Right ventricle myocardium inferior (tissue), 1 donor: ENCODE measurements around the gene RBM44. TPM values are rescaled to one million over a fixed set of nuclear protein-coding genes. Genes with fewer than 3 reads are reported as not detected.
"Not testable (repeated sequence)": the region's sequence is repeated elsewhere in the genome, so short reads cannot be mapped to it uniquely, and the experiment has no call there.

Experiments used
- ATAC-seq: fragments of 200-7000 bp; cut with Tn5 transposase; one replicate; pipeline ENCODE4 v1.9.1; 2020; ENCODE audit warnings: mild to moderate bottlenecking, moderate library complexity
- DNase-seq: peaks from one replicate; pipeline ENCODE4 v3.0.0; 2021; ENCODE audit errors: missing footprints
- intact Hi-C: fragments of 100-400 bp; cut with DNase I; formaldehyde crosslinking; loops from one replicate; pipeline ENCODE4 v1.11.0; 2022
- long read RNA-seq: library from polyadenylated mRNA; unstranded; transcript quantifications from one replicate; pipeline ENCODE4 v2.0.0, GENCODE V29; 2021
- total RNA-seq: library from RNA; stranded (reverse); fragmentation: NEBNext Ultra II Directional; extraction: Animal tissue kit (Norgen Biotek cat#: 25700); gene quantifications from one replicate; pipeline ENCODE4 v1.2.1, GENCODE V29; 2021
- donor health status: DM: no; HTN: yes; CAD: no; lungs with severe emphysema.

RBM44 gene, protein sequence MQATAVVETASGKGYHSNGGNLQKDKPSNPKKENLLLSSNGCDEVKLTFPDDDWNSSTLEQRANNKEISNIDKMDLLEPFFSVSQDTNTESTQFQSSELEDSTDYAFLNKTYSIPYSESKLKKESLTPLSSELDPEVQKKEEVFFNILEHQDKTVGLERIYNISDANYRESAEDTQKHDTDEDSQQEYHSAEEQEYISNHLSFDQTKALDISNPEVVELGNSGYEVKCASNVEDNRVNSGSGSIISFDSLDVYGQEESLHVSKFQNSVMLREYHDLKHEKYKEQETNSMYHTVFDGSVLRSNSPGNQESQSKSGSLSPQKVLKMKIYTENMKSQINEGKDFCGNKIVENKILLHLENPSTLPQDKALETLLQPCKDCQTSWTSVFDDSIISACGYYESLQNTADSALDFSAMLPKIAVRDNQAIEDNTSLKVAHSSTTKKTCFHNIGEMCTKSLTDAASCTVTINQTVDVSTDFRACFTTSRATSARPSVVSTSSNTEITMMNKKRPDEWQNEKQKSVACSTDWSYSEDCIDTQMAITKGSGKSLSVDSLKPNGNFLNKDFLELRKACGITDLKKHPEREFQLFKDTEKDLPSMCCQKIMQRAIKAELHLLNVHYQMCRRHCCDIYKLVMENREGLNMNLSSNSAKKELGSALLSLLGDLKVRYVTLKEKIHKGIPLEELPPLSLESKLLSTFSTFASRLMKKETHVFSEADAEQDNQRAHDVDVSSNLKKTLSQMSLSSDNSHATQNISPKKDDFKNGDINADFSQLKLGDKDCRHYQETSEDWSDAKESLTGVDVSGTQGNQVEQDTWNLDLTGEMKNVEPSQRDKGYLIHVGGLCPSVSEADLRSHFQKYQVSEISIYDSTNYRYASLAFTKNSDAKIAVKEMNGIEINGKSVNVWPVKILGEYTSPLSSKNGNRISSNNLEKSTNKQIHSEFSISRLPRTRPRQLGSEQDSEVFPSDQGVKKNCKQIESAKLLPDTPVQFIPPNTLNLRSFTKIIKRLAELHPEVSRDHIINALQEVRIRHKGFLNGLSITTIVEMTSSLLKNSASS
- 0.30 TPM for total RNA-seq
- long read RNA-seq, result 0 reads

DNA sequence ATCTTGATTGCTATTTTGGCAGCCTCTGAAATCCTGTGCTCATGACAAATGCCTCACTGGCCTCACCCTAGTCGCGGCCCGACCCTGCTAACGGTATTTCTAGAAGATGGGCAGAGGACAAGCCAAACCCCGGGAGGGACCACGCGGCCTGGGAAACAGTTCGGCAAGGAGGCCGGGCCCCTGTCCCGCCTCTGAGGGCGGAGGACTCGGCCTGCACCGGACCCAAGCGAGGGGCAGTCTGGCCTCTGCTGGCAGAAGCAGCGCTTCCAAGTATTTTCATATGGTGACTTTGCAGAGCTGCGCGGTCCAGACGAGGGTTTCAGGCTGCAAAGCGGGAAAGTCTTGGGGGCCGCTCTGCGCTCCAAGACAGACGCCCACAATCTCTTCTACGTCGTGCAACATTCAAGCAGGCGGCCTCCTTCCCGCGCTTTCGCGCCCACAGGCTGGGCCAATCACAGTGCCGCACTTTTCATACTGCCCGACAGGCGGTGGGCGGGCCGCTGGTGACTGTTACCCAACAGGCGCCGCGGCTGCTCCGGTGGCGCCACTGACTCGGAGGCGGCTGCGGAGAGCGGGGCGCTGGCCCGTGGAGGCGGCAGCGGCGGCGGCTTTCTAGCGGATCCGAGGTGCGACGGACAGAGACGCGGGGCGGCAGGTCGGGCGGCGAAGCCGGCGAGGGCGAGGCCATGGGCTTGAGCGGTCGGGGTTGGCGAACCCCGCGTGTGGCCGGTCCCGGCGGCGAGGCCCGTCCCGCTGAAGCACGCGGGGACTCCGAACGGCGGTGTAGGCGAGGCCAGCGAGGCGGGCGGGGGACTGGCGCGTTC lies at the start of gene RBM44:
RBM44 (plus strand) TSS at position 544 of the 824 bp plus-strand sequence. CDS start 14,831 bp downstream, outside the sequence.
- no peak for DNase-seq
- intact Hi-C loops, result no loop called here
- ATAC-seq, result no peak

DNA sequence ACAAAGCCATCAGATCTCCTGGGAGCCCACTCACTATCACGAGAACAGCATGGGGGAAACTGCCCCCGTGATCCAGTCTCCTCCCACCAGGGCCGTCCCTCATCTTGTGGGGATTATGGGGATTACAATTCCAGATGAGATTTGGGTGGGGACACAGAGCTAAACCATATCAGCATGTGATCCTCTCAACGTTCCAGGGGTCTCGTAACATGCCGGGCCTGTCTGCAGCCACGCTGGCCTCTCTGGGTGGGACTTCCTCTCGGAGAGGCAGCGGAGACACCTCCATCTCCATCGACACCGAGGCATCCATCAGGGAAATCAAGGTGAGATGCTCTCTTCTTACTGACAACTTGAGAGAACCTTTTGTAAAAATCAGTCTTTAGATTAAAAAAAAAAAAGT lies 49.6 kb upstream of the RBM44 start:
- DNase-seq, result no peak
- intact Hi-C loops, result loop anchor here (10.0 kb wide), 1 partner anchor 124 kb away; the partner anchor contains the start of gene LRRFIP1

DNA sequence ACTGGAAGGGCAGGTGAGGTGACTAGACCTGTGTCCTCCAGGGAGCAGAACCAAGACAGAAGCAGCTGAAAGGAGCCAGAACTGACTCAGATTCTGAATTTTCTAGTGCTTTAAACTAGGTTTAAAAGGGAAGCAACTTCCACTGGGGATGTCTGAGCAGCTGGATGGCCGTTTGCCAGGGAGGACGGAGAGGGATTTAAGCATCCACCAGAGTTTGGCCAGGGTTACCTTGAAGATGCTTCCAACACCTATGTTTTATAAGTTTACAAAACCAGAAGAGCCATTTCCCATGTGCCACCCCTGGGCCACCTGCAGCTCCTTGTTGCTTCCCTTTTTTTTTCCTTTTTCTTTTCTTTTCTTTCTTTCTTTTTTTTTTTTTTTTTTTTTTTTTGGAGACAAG lies 48.6 kb upstream of the RBM44 start:
- DNase-seq, result no peak
- intact Hi-C loops, result loop anchor here (2.0 to 10.0 kb wide), 2 partner anchors 125 to 233 kb away; partner anchors contain the start of gene LRRFIP1
- ATAC-seq, result no peak

More for the DNA sequence above, 49.6 kb upstream of the RBM44 start:
- ATAC-seq, result no peak

GRCh38 chr2:237750441-237750840 lies 48.1 kb upstream of the RBM44 start:
- DNase-seq, result not testable (repeated sequence)
- intact Hi-C loops, result loop anchor here (2.0 kb wide), 1 partner anchor 234 kb away; no protein-coding TSS in a partner anchor
- peak; percentile 59 for ATAC-seq

DNA sequence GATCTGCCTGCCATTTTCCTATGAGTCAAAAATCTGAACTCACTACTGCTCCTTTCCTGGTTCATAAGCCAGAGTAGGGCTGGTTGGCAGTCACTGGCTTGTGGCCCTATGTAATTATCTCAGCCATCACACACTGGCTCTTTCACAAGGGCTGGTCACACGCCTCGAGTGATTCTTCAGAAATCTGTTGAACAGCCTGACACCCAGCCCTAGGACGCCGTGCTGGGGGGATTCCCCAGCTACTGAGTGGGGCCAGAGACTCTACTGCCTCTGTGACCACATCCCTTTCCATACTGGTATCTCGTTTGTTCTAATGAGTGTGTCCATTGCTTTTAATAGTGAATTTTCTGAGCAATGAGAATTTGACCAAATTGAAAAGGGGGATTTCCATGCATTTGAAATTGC lies 45.8 kb upstream of the RBM44 start:
- no peak for ATAC-seq
- intact Hi-C loops, result no loop called here
- no peak for DNase-seq

DNA sequence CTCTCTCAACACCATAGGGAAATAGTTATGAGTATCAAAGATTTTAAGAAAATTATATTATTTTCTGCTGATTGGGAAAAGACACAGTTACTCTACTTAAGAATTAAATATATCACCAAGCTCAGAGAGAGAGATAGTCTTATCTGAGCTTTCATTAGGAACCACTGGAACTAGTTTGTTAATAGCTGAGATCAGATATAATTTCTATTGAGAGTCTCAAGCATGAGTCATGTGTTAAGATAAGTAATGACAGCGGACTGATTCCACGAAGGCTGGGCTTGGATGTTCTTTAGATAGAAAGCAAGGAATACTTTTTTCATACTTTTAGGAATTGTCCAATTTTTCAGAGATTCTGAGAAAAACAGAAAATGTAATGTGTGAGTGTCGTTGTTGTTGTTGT lies 44.4 kb upstream of the RBM44 start:
- intact Hi-C loops, result no loop called here
- ATAC-seq, result no peak
- DNase-seq, result no peak

DNA sequence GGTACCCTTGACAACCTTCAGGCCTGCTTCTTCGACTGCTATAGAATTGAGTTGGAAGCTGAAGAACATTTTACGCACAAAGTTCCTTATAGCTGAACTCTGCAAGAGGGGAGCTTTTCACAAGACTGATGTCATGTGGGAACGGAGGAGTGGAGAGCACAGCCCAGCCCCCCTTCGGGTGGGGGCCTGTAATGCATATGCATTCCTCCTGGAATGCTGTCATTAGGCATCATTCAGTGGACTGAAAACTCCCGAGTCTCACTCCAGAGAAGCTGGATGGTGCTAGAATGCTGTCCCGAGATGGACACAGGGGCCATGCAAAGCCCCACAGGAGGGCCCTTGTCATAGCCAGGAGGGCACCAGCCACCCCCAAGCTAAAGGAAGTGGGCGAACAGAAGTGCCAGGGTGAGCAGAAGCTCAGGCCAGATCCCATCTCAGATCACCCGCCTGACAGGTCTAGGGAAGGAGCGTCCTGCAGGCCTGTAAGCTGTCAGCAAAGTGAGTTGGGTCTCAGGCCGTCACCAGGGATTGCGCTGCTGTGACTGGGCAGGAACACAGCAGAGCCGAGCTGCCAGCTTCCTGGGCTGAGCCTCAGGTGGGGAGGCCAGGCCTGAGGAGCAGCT lies 43.8 kb upstream of the RBM44 start:
- intact Hi-C loops, result no loop called here
- ATAC-seq, result no peak
- DNase-seq, result no peak

DNA sequence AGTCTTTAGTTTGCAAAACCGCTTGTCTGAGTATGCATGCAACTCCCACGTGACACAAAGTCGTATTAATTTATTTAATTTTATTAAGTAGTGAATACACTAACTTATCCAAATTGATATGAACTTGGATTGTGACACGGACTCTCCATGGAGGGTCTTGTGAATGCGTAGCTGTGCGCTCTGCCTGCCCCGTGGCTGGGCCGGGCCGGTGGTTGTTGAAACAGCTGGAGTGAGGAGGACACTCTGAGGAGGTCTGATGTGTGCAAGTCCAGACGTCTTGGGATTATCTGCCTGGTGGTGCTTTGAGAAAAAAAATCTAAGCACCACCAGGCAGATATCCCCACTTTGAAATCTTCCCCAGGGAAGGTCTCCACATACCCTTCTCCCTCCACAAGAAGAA lies 41.0 kb upstream of the RBM44 start:
- no peak for ATAC-seq
- DNase-seq, result no peak
- intact Hi-C loops, result no loop called here

GRCh38 chr2:237758185-237758584 lies 40.4 kb upstream of the RBM44 start:
- DNase-seq (no peak), ATAC-seq (peak; percentile 13)
- intact Hi-C loops, result no loop called here

- DNase-seq (no peak), ATAC-seq (no peak)
- intact Hi-C loops, result no loop called here
These were observed 39.4 kb upstream of the RBM44 start for GRCh38 chr2:237759176-237759575.

DNA sequence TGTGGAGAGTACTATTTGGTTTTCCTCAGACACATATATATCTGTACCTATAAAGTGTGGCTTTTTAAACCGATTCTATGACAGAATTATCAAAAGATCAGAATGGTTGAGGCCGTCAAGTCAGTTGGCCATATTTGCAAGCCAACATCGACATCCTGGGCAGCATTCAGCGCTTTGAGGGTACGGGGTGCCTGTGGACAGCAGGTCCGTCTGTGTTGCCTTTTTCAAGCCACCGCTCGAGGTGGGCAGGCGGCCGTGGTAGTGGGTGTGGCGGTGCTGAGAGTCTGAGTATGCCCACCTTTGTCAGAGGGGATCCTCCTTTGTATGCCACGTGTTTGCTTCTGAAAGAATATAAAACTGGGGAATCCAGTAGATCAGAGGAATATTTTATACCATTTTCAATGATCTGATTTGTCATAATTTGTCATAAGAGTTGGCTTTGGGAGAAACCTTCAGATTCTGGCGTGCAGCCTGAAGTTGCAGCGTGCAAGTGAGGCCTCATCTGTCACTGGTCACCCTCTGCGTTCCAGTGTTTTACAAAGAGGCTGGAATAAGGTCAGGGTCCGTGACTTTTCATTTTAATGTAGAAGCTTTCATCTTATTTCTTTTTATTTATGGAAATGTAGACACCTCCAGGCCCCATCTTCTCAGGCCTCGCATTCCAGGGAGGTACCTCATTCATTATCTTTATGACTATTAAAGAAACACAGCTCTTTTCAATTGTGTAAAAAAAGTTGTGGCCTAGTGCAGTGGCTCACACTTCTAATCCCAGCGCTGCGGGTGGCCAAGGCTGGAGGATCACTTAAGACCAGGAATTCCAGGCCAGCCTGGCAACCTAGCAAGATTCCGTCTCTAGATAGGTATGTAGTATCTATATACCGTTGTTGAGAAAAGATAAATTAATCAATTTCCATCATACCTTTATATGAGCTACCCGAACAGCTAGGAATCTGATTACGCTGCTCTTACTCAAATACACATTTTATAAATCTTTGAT lies 37.8 kb upstream of the RBM44 start:
- intact Hi-C loops, result no loop called here
- ATAC-seq (no peak), DNase-seq (no peak)

DNA sequence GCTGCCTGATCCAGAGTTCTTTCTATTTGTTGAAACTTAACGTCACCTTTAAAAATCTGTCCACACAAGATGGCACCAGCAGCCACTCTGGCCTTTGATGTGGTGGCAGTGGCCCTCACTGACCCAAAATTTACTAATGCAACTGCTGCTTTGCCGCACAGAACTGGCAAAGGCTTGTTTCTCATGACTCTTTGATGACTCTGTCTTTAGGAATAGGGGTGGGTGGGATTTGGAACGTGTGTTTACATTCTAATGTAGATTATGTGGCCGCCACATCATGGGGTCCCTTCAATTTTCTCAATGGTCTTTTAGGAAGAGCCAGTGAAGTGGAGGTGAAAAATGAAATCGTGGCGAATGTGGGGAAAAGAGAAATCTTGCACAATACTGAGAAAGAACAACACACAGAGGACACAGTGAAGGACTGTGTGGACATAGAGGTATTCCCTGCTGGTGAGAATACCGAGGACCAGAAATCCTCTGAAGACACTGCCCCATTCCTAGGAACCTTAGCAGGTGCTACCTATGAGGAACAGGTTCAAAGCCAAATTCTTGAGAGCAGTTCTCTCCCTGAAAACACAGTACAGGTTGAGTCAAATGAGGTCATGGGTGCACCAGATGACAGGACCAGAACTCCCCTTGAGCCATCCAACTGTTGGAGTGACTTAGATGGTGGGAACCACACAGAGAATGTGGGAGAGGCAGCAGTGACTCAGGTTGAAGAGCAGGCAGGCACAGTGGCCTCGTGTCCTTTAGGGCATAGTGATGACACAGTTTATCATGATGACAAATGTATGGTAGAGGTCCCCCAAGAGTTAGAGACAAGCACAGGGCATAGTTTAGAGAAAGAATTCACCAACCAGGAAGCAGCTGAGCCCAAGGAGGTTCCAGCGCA lies 36.0 kb upstream of the RBM44 start:
- intact Hi-C loops, ATAC-seq, DNase-seq: not testable (repeated sequence)

DNA sequence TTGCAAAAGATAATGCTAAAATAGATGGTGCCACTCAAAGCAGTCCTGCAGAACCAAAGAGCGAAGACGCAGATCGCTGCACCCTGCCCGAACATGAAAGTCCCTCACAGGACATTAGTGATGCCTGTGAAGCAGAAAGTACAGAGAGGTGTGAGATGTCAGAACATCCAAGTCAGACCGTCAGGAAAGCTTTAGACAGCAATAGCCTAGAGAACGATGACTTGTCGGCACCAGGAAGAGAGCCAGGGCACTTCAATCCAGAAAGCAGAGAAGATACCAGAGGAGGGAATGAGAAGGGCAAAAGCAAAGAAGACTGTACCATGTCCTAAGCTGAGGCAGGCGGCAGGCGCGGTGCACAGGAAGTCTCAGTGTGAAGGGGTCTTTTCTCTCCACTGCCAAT lies 34.8 kb upstream of the RBM44 start:
- ATAC-seq (peak; percentile 79), DNase-seq (no peak)
- intact Hi-C loops, result no loop called here

DNA sequence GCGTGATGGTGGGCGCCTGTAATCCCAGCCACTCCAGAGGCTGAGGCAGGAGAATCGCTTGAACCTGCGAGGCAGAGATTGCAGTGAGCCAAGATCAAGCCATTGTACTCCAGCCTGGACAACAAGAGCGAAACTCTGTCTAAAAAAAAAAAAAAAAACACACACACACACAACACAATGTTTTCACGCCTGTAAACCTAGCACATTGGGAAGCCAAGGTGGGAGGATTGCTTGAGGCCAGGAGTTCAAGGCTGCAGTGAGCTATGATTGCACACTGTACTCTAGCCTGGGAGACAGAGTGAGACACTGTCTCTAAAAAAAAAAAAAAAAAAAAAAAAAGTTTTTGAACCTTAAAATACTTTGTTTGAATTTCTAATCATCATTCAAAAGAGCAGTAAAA lies 33.5 kb upstream of the RBM44 start:
- ATAC-seq, intact Hi-C loops, DNase-seq: not testable (repeated sequence)

DNA sequence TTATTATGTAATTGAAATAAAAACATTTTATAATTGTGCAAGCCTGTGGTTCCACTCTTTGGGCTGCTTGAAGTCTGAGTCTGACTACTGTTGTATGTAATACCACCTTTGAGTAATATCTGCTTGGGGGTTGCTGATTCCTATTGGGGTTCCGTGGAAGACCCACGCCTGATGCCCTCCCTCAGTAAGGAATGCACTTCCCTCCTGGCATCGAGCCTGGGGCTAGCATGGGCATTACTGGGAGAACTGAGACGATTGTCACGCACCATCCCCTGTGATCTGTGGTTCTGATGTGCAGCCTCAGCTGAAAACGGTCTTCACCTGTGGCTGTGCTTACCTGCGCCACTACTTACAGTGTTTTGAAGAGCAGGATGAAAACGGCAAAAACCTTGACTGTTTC lies 32.7 kb upstream of the RBM44 start:
- DNase-seq (no peak), ATAC-seq (no peak)
- intact Hi-C loops, result no loop called here

DNA sequence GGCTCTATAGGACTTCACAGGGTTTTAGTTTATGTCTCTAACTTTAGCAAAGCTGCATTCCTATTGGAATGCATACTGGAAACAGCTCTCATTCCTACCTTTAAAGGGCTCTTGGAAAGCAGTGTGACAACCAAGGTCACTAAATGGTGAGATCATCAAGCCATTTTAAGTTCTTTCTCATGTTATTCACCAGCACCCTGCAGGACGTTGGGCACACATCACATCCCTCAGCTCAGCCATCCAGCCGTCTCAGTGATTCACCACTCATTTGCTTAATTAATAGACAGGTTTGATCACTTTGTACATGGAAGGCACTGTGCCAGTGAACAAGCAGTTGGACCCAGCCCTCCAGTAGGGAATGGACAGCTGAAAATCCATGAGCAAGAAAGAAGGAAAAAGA lies 32.2 kb upstream of the RBM44 start:
- intact Hi-C loops, result no loop called here
- ATAC-seq (peak; percentile 21), DNase-seq (no peak)
